ENCODE data around the gene SPPL2B. TPM values are rescaled to one million over a fixed set of nuclear protein-coding genes. Genes with fewer than 3 reads are reported as not detected.

The SPPL2B gene
- total and polyA plus RNA-seq, 9 of the 15 experiments (the other 6 are each of a cell fraction or from before 2014, with no cell fraction given) = 0.20 to 81.2 (median 15.1) TPM

DNA sequence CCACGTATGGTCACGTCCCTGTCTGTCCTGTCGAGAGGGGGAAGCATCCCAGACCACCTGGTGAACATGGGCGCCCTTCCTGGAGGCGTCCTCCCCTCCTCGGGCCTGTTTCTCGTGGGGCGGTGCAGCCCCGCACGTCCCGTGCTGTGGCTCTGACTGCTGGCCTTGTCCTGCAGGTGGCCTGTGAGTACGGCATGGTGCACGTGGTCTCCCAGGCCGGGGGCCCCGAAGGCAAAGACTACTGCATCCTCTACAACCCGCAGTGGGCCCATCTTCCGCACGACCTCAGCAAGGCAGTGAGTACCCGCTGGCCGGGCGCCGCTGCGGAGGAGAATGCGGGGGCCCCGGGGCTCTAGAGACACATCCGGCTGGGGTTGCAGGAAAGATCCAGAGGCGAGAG is 5.9 kb downstream of the SPPL2B start:
- H3K27ac ChIP-seq (ENCODE audit: extremely low read depth, low read depth, low read length) = no peak overlapping the region
- DNase-seq (ENCODE audit: extremely low read depth in 1 of 4, low spot score in 3 of 4) (no peak), ATAC-seq (no peak), FAIRE-seq (no peak)
- no TSS peak for BruUV-seq (replicated peaks)
- H3K9me1 ChIP-seq (ENCODE audit: control insufficient read depth, insufficient read depth, low read length) = no peaks in the 10 kb centered on the region
- H3K4me1 ChIP-seq (replicated peaks in 1 of 2; ENCODE audit: control insufficient read depth in 2 of 2, insufficient read depth in 2 of 2, low read length in 2 of 2) = peaks cover 21 to 74% of the 10 kb centered on the region in 2 experiments; a peak in 4 of 5 replicates
- H3K36me3 ChIP-seq (ENCODE audit: control insufficient read depth, insufficient read depth, low read length) = peaks cover 22% of the 10 kb centered on the region; the same call in 2 of the 3 replicates
- no peaks in the 10 kb centered on the region for H4K20me1 ChIP-seq (replicated peaks; ENCODE audit: control insufficient read depth, insufficient read depth, low read length)
- no peak overlapping the region for H2AFZ ChIP-seq (ENCODE audit: low read depth, low read length)
- H3K79me2 ChIP-seq (ENCODE audit: control insufficient read depth, insufficient read depth, low read length) = peaks cover 72% of the 10 kb centered on the region
- POLR2A ChIA-PET = interaction anchor here (0.6 kb wide), 1 partner anchor 39 kb away, joined by 3 read pairs; no protein-coding TSS in a partner anchor
- CTCF ChIA-PET (ENCODE audit: low intra/inter-chr PET ratio) = no interaction called here
- H3K9me3 ChIP-seq (replicated peaks; ENCODE audit: control insufficient read depth, insufficient read depth, low read depth, low read length) = peaks cover 2% of the 10 kb centered on the region
- no peak overlapping the region for H3K4me3 ChIP-seq
- H3K27me3 ChIP-seq (ENCODE audit: control insufficient read depth in 2 of 2, insufficient read depth in 2 of 2, low read length in 2 of 2) = no peaks in the 10 kb centered on the region
- WGBS (ENCODE audit: insufficient coverage, low coverage, missing lambda C conversion rate) = 97% methylated on average over 19 of the region's 27 CpGs
- no peak overlapping the region for H3K9ac ChIP-seq (ENCODE audit: insufficient read depth in 1 of 2, low read depth in 2 of 2, low read length in 2 of 2)
- H3K4me2 ChIP-seq (ENCODE audit: insufficient read depth, low read length) = no peak overlapping the region
- intact Hi-C loops (cut with micrococcal nuclease) (no loop called here), in situ Hi-C loops (cut with MboI) (no loop called here)
- TF ChIP-seq USF2 (CRISPR knock-in tag; IDR thresholded peaks at IDR 0.05) (no peak), JUND (IDR thresholded peaks at IDR 0.05; ENCODE audit: borderline replicate concordance, low read depth, low read length) (no peak), JUND (tag; IDR thresholded peaks at IDR 0.05; ENCODE audit: borderline replicate concordance, low read depth, low read length) (no peak), HNRNPH1 (optimal IDR thresholded peaks at IDR 0.05; ENCODE audit: low read depth, low read length) (no peak), CCAR2 (IDR thresholded peaks at IDR 0.05; ENCODE audit: low read depth, low read length) (no peak), ZNF316 (IDR thresholded peaks at IDR 0.05) (no peak), FOXK1 (CRISPR knock-in tag; IDR thresholded peaks at IDR 0.05; ENCODE audit: borderline replicate concordance) (no peak), SMARCA5 (IDR thresholded peaks at IDR 0.05) (no peak), CLOCK (CRISPR knock-in tag; IDR thresholded peaks at IDR 0.05; ENCODE audit: borderline replicate concordance) (no peak), BMI1 (IDR thresholded peaks at IDR 0.05; ENCODE audit: low read length) (no peak), PML (IDR thresholded peaks at IDR 0.05; ENCODE audit: low read length) (no peak), ZNF239 (CRISPR knock-in tag; IDR thresholded peaks at IDR 0.05) (no peak), KDM5B (IDR thresholded peaks at IDR 0.05; ENCODE audit: insufficient replicate concordance, low read depth, low read length) (no peak), FOXJ2 (tag; IDR thresholded peaks at IDR 0.05) (no peak)
- TF ChIP-seq, protein P1, sequence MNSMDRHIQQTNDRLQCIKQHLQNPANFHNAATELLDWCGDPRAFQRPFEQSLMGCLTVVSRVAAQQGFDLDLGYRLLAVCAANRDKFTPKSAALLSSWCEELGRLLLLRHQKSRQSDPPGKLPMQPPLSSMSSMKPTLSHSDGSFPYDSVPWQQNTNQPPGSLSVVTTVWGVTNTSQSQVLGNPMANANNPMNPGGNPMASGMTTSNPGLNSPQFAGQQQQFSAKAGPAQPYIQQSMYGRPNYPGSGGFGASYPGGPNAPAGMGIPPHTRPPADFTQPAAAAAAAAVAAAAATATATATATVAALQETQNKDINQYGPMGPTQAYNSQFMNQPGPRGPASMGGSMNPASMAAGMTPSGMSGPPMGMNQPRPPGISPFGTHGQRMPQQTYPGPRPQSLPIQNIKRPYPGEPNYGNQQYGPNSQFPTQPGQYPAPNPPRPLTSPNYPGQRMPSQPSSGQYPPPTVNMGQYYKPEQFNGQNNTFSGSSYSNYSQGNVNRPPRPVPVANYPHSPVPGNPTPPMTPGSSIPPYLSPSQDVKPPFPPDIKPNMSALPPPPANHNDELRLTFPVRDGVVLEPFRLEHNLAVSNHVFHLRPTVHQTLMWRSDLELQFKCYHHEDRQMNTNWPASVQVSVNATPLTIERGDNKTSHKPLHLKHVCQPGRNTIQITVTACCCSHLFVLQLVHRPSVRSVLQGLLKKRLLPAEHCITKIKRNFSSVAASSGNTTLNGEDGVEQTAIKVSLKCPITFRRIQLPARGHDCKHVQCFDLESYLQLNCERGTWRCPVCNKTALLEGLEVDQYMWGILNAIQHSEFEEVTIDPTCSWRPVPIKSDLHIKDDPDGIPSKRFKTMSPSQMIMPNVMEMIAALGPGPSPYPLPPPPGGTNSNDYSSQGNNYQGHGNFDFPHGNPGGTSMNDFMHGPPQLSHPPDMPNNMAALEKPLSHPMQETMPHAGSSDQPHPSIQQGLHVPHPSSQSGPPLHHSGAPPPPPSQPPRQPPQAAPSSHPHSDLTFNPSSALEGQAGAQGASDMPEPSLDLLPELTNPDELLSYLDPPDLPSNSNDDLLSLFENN (IDR thresholded peaks at IDR 0.05; ENCODE audit: low read depth in 2 of 2, low read length in 2 of 2) = no peak
- TF ChIP-seq, protein P2, sequence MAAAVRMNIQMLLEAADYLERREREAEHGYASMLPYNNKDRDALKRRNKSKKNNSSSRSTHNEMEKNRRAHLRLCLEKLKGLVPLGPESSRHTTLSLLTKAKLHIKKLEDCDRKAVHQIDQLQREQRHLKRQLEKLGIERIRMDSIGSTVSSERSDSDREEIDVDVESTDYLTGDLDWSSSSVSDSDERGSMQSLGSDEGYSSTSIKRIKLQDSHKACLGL (CRISPR knock-in tag; IDR thresholded peaks at IDR 0.05; ENCODE audit: borderline replicate concordance, poor library complexity, severe bottlenecking) = no peak

Data from K562 (cell line).